Neuronal stem cell (in vitro differentiated cells): Measurements from ENCODE around the gene CUEDC2.

Experiments used
- DNase-seq: peaks from one replicate; pipeline ENCODE4 v3.0.0-alpha.2; 2013; ENCODE audit warnings: low spot score
- H2AFZ ChIP-seq: one replicate; pipeline ENCODE4 v1.6.1; 2013; ENCODE audit warnings: mild to moderate bottlenecking, low read length, inconsistent platforms
- H2AK5ac ChIP-seq: 2 replicates; pipeline ENCODE4 v1.6.1; 2013; ENCODE audit warnings: low read depth, mild to moderate bottlenecking, inconsistent platforms, low read length, moderate library complexity, mixed read lengths
- H2BK120ac ChIP-seq: 2 replicates; pipeline ENCODE4 v1.6.1; 2013; ENCODE audit warnings: low read depth, mild to moderate bottlenecking, inconsistent platforms, low read length, moderate library complexity, mixed read lengths
- H2BK12ac ChIP-seq: one replicate; pipeline ENCODE4 v1.6.1; 2013; ENCODE audit warnings: low read length, inconsistent platforms
- H2BK15ac ChIP-seq: 2 replicates; pipeline ENCODE4 v1.6.1; 2013; ENCODE audit warnings: mild to moderate bottlenecking, low read length, inconsistent platforms, mixed read lengths
- H2BK5ac ChIP-seq: one replicate; pipeline ENCODE4 v1.6.1; 2013; ENCODE audit warnings: inconsistent platforms, mild to moderate bottlenecking, low read length, moderate library complexity
- H3K14ac ChIP-seq: one replicate; pipeline ENCODE4 v1.6.1; 2013; ENCODE audit warnings: low read length, inconsistent platforms
- H3K18ac ChIP-seq: 2 replicates; pipeline ENCODE4 v1.6.1; 2013; ENCODE audit warnings: low read length, inconsistent platforms
- H3K23ac ChIP-seq: 2 replicates; pipeline ENCODE4 v1.6.1; 2013; ENCODE audit warnings: low read depth, mild to moderate bottlenecking, mixed read lengths, low read length, inconsistent platforms; ENCODE audit not compliant: poor library complexity
- H3K27ac ChIP-seq: replicated peaks from 3 replicates; pipeline ENCODE4 v1.5.1; 2013; ENCODE audit warnings: low read length, inconsistent platforms
- H3K27me3 ChIP-seq, 3 experiments: 2 replicates each; pipeline ENCODE4 v1.6.1; 2013; ENCODE audit warnings: low read length in 3 of 3, mild to moderate bottlenecking in 2 of 3, inconsistent platforms in 1 of 3, low read depth in 1 of 3, mixed read lengths in 1 of 3, moderate library complexity in 1 of 3; ENCODE audit not compliant: control insufficient read depth in 3 of 3, insufficient read depth in 3 of 3
- H3K36me3 ChIP-seq, 2 donors: replicated peaks in 1 of 2; 2 replicates each; pipeline ENCODE4 v1.6.1; 2013; ENCODE audit warnings: low read length in 2 of 2; ENCODE audit not compliant: control insufficient read depth in 2 of 2, insufficient read depth in 2 of 2
- H3K4ac ChIP-seq: 2 replicates; pipeline ENCODE4 v1.6.1; 2013; ENCODE audit warnings: inconsistent platforms, mild to moderate bottlenecking, low read length, moderate library complexity
- H3K4me1 ChIP-seq, 2 donors: 1 replicate in 1 of 2; 2 replicates in 1 of 2; pipeline ENCODE4 v1.6.1; 2013; ENCODE audit warnings: low read length in 2 of 2, low read depth in 1 of 2; ENCODE audit not compliant: control insufficient read depth in 2 of 2, insufficient read depth in 1 of 2
- H3K4me2 ChIP-seq: one replicate; pipeline ENCODE4 v1.6.1; 2013; ENCODE audit warnings: mild to moderate bottlenecking, low read length, inconsistent platforms; ENCODE audit not compliant: insufficient read depth, poor library complexity, severe bottlenecking
- H3K4me3 ChIP-seq, 2 donors: 2 replicates each; pipeline ENCODE4 v1.5.1; 2013; ENCODE audit warnings: low read length in 2 of 2, mild to moderate bottlenecking in 2 of 2, inconsistent platforms in 1 of 2, moderate library complexity in 1 of 2
- H3K79me1 ChIP-seq: one replicate; pipeline ENCODE4 v1.6.1; 2013; ENCODE audit warnings: low read depth, mild to moderate bottlenecking, inconsistent platforms, low read length, moderate library complexity
- H3K9ac ChIP-seq: one replicate; pipeline ENCODE4 v1.6.1; 2013; ENCODE audit warnings: mild to moderate bottlenecking, low read depth, low read length, inconsistent platforms; ENCODE audit not compliant: poor library complexity
- H3K9me3 ChIP-seq, 2 donors: replicated peaks in 1 of 2; 2 replicates each; pipeline versions ENCODE3 to v1.6.1; 2013; ENCODE audit warnings: low read length in 2 of 2, mild to moderate bottlenecking in 2 of 2, inconsistent platforms in 1 of 2, low read depth in 1 of 2, mixed read lengths in 1 of 2, moderate library complexity in 1 of 2; ENCODE audit not compliant: control insufficient read depth in 2 of 2, insufficient read depth in 1 of 2
- H4K8ac ChIP-seq: one replicate; pipeline ENCODE4 v1.6.1; 2013; ENCODE audit warnings: low read depth, mild to moderate bottlenecking, inconsistent platforms, low read length, moderate library complexity
- H4K91ac ChIP-seq: one replicate; pipeline ENCODE4 v1.6.1; 2013; ENCODE audit warnings: low read length, low read depth, mild to moderate bottlenecking, inconsistent platforms; ENCODE audit not compliant: poor library complexity
- WGBS, 2 donors: extraction: QIAGEN DNeasy Blood & Tissue Kit; methylation state at CpG; one replicate each; pipeline ENCODE4 v1.1.7; 2013; ENCODE audit warnings: missing lambda C conversion rate in 2 of 2, mixed read lengths in 1 of 2; ENCODE audit not compliant: insufficient read length in 2 of 2, insufficient replicate concordance in 1 of 2; ENCODE audit errors: extremely low coverage in 2 of 2; 5-methylcytosine and 5-hydroxymethylcytosine counted together

Gene CUEDC2

GRCh38 chr10:102394079-102394800 is 38.1 kb downstream of the CUEDC2 start:
- H3K4me2 ChIP-seq = peak overlapping the region; percentile 94
- H3K9ac ChIP-seq = peak overlapping the region; percentile 94
- WGBS, 2 donors = no CpG with 5 or more reads among the region's 71 CpGs
- H2BK12ac ChIP-seq = no peak overlapping the region
- H3K23ac ChIP-seq = peak overlapping the region; percentile 90
- peaks cover 0 to 19% of the 10 kb centered on the region in 2 donors for H3K36me3 ChIP-seq
- peaks cover 1% of the 10 kb centered on the region for H3K79me1 ChIP-seq
- peaks cover 0 to 31% (median 18%) of the 10 kb centered on the region in 3 experiments for H3K27me3 ChIP-seq
- no peak overlapping the region for H3K27ac ChIP-seq
- no peak overlapping the region for H3K4ac ChIP-seq
- peaks cover 7 to 13% of the 10 kb centered on the region in 2 donors for H3K4me1 ChIP-seq
- peak; percentile 90 for DNase-seq
- H3K9me3 ChIP-seq = no peaks in the 10 kb centered on the region
- H3K4me3 ChIP-seq = peak overlapping the region; percentile 54 to 87
- H2BK5ac ChIP-seq = no peak overlapping the region
- no peak overlapping the region for H2BK120ac ChIP-seq
- H2AFZ ChIP-seq = peak overlapping the region; percentile 96
- peak overlapping the region; percentile 20 for H3K18ac ChIP-seq
- no peak overlapping the region for H4K91ac ChIP-seq
- peak overlapping the region; percentile 39 for H3K14ac ChIP-seq
- no peak overlapping the region for H2BK15ac ChIP-seq
- H2AK5ac ChIP-seq = no peak overlapping the region
- H4K8ac ChIP-seq = no peak overlapping the region

- peak overlapping the region; percentile 94 for H3K4me2 ChIP-seq
- H3K4ac ChIP-seq = no peak overlapping the region
- no peak overlapping the region for H3K23ac ChIP-seq
- H4K8ac ChIP-seq = no peak overlapping the region
- H2BK15ac ChIP-seq = no peak overlapping the region
- no peak for DNase-seq
- no peak overlapping the region for H4K91ac ChIP-seq
- H2AFZ ChIP-seq = peak overlapping the region; percentile 96
- peaks cover 7 to 11% of the 10 kb centered on the region in 2 donors for H3K4me1 ChIP-seq
- peaks cover 0 to 31% (median 18%) of the 10 kb centered on the region in 3 experiments for H3K27me3 ChIP-seq
- H3K9me3 ChIP-seq = no peaks in the 10 kb centered on the region
- H3K27ac ChIP-seq = no peak overlapping the region
- H2AK5ac ChIP-seq = no peak overlapping the region
- H3K4me3 ChIP-seq = peak overlapping the region in 1 of 2 donors; percentile 54
- H2BK120ac ChIP-seq = no peak overlapping the region
- no peak overlapping the region for H3K18ac ChIP-seq
- no peak overlapping the region for H2BK5ac ChIP-seq
- H3K9ac ChIP-seq = no peak overlapping the region
- no peak overlapping the region for H3K14ac ChIP-seq
- WGBS, 2 donors = no CpG with 5 or more reads among the region's 30 CpGs
- H3K36me3 ChIP-seq = peaks cover 0 to 16% of the 10 kb centered on the region in 2 donors
- H3K79me1 ChIP-seq = no peaks in the 10 kb centered on the region
- H2BK12ac ChIP-seq = no peak overlapping the region
Measured at GRCh38 chr10:102393411-102394078, 38.8 kb downstream of the CUEDC2 start.

- Histone ChIP-seq H3K27me3 (peaks cover 0 to 31% (median 18%) of the 10 kb centered on the region in 3 experiments), H2BK5ac (no peak overlapping the region), H3K9ac (no peak overlapping the region), H2BK120ac (no peak overlapping the region), H3K4me3 (no peak overlapping the region), H3K4me2 (no peak overlapping the region), H3K23ac (no peak overlapping the region), H3K9me3 (no peaks in the 10 kb centered on the region), H4K91ac (no peak overlapping the region), H4K8ac (no peak overlapping the region), H3K18ac (no peak overlapping the region), H2AK5ac (no peak overlapping the region), H3K36me3 (peaks cover 0 to 5% of the 10 kb centered on the region in 2 donors), H2BK15ac (no peak overlapping the region), H2BK12ac (no peak overlapping the region), H3K79me1 (no peaks in the 10 kb centered on the region), H3K4ac (no peak overlapping the region), H2AFZ (no peak overlapping the region), H3K27ac (no peak overlapping the region), H3K4me1 (peaks cover 7 to 11% of the 10 kb centered on the region in 2 donors), H3K14ac (no peak overlapping the region)
- DNase-seq = no peak
- WGBS, 2 donors = no CpG with 5 or more reads among the region's 5 CpGs
Measured at GRCh38 chr10:102392306-102392705, 40.1 kb downstream of the CUEDC2 start.

- H4K91ac ChIP-seq = no peak overlapping the region
- no peak overlapping the region for H2BK12ac ChIP-seq
- H3K27ac ChIP-seq = no peak overlapping the region
- no peak overlapping the region for H3K4me2 ChIP-seq
- no peaks in the 10 kb centered on the region for H3K79me1 ChIP-seq
- peaks cover 6 to 8% of the 10 kb centered on the region in 2 donors for H3K4me1 ChIP-seq
- no peak overlapping the region for H3K9ac ChIP-seq
- no peak overlapping the region for H3K4ac ChIP-seq
- H4K8ac ChIP-seq = no peak overlapping the region
- no peak overlapping the region for H2AFZ ChIP-seq
- H3K23ac ChIP-seq = no peak overlapping the region
- peaks cover 0 to 28% (median 18%) of the 10 kb centered on the region in 3 experiments for H3K27me3 ChIP-seq
- no peak overlapping the region for H2BK120ac ChIP-seq
- H3K14ac ChIP-seq = no peak overlapping the region
- no peak overlapping the region for H3K4me3 ChIP-seq
- H3K9me3 ChIP-seq = no peaks in the 10 kb centered on the region
- no peak for DNase-seq
- no peak overlapping the region for H3K18ac ChIP-seq
- no peak overlapping the region for H2BK5ac ChIP-seq
- no peak overlapping the region for H2AK5ac ChIP-seq
- WGBS, 2 donors = no CpG with 5 or more reads among the region's 3 CpGs
- no peaks in the 10 kb centered on the region for H3K36me3 ChIP-seq
- H2BK15ac ChIP-seq = no peak overlapping the region
Measured at GRCh38 chr10:102389894-102390293, 42.5 kb downstream of the CUEDC2 start.
